ENCODE data around the gene ARHGAP22.

The ARHGAP22 gene

GRCh38 chr10:48590945-48591344 lies 13.9 kb downstream of the ARHGAP22 start:
- Histone ChIP-seq H3K4me3 (ENCODE audit: low read depth in 1 of 5, low read length in 5 of 5) (no peak overlapping the region), H3K27me3 (ENCODE audit: control insufficient read depth in 5 of 5, insufficient read depth in 4 of 5, low read length in 5 of 5) (no peaks in the 10 kb centered on the region), H3K27ac (ENCODE audit: low read depth, low read length) (no peak overlapping the region), H3K36me3 (ENCODE audit: control insufficient read depth in 5 of 5, insufficient read depth in 5 of 5, low read length in 5 of 5) (no peaks in the 10 kb centered on the region), H3K9ac (ENCODE audit: low read length in 5 of 5) (no peak overlapping the region), H3K9me3 (ENCODE audit: control insufficient read depth in 5 of 5, low read length in 5 of 5) (no peaks in the 10 kb centered on the region), H3K4me1 (ENCODE audit: control insufficient read depth in 5 of 5, insufficient read depth in 5 of 5, low read length in 5 of 5) (peaks cover 0 to 19% (median 8%) of the 10 kb centered on the region in 5 donors)

GRCh38 chr10:48589266-48589665 lies 15.6 kb downstream of the ARHGAP22 start:
- no peak overlapping the region for H3K9ac ChIP-seq (ENCODE audit: low read length in 5 of 5)

GRCh38 chr10:48587819-48588218 lies 17.1 kb downstream of the ARHGAP22 start:
- no peak overlapping the region for H3K9ac ChIP-seq (ENCODE audit: low read length in 5 of 5)
- H3K4me1 ChIP-seq (ENCODE audit: control insufficient read depth in 5 of 5, insufficient read depth in 5 of 5, low read length in 5 of 5): peaks cover 0 to 19% (median 8%) of the 10 kb centered on the region in 5 donors
- H3K27me3 ChIP-seq (ENCODE audit: control insufficient read depth in 5 of 5, insufficient read depth in 4 of 5, low read length in 5 of 5): no peaks in the 10 kb centered on the region
- no peak overlapping the region for H3K27ac ChIP-seq (ENCODE audit: low read depth, low read length)
- no peak overlapping the region for H3K4me3 ChIP-seq (ENCODE audit: low read depth in 1 of 5, low read length in 5 of 5)
- no peaks in the 10 kb centered on the region for H3K36me3 ChIP-seq (ENCODE audit: control insufficient read depth in 5 of 5, insufficient read depth in 5 of 5, low read length in 5 of 5)
- peaks cover 0 to 9% (median 8%) of the 10 kb centered on the region in 5 donors for H3K9me3 ChIP-seq (ENCODE audit: control insufficient read depth in 5 of 5, low read length in 5 of 5)

More at GRCh38 chr10:48589266-48589665, 15.6 kb downstream of the ARHGAP22 start:
- H3K27me3 ChIP-seq (ENCODE audit: control insufficient read depth in 5 of 5, insufficient read depth in 4 of 5, low read length in 5 of 5): no peaks in the 10 kb centered on the region
- H3K9me3 ChIP-seq (ENCODE audit: control insufficient read depth in 5 of 5, low read length in 5 of 5): peaks cover 0 to 9% (median 8%) of the 10 kb centered on the region in 5 donors
- H3K36me3 ChIP-seq (ENCODE audit: control insufficient read depth in 5 of 5, insufficient read depth in 5 of 5, low read length in 5 of 5): no peaks in the 10 kb centered on the region
- no peak overlapping the region for H3K27ac ChIP-seq (ENCODE audit: low read depth, low read length)
- no peak overlapping the region for H3K4me3 ChIP-seq (ENCODE audit: low read depth in 1 of 5, low read length in 5 of 5)
- H3K4me1 ChIP-seq (ENCODE audit: control insufficient read depth in 5 of 5, insufficient read depth in 5 of 5, low read length in 5 of 5): peaks cover 0 to 19% (median 8%) of the 10 kb centered on the region in 5 donors

GRCh38 chr10:48587101-48587500 lies 17.8 kb downstream of the ARHGAP22 start:
- Histone ChIP-seq H3K4me3 (ENCODE audit: low read depth in 1 of 5, low read length in 5 of 5) (no peak overlapping the region), H3K4me1 (ENCODE audit: control insufficient read depth in 5 of 5, insufficient read depth in 5 of 5, low read length in 5 of 5) (peaks cover 0 to 19% (median 8%) of the 10 kb centered on the region in 5 donors), H3K9ac (ENCODE audit: low read length in 5 of 5) (no peak overlapping the region), H3K27me3 (ENCODE audit: control insufficient read depth in 5 of 5, insufficient read depth in 4 of 5, low read length in 5 of 5) (no peaks in the 10 kb centered on the region), H3K36me3 (ENCODE audit: control insufficient read depth in 5 of 5, insufficient read depth in 5 of 5, low read length in 5 of 5) (no peaks in the 10 kb centered on the region), H3K9me3 (ENCODE audit: control insufficient read depth in 5 of 5, low read length in 5 of 5) (peaks cover 0 to 9% (median 8%) of the 10 kb centered on the region in 5 donors), H3K27ac (ENCODE audit: low read depth, low read length) (no peak overlapping the region)

GRCh38 chr10:48582970-48583369 lies 21.9 kb downstream of the ARHGAP22 start:
- Histone ChIP-seq H3K4me3 (ENCODE audit: low read depth in 1 of 5, low read length in 5 of 5) (no peak overlapping the region), H3K36me3 (ENCODE audit: control insufficient read depth in 5 of 5, insufficient read depth in 5 of 5, low read length in 5 of 5) (no peaks in the 10 kb centered on the region), H3K27me3 (ENCODE audit: control insufficient read depth in 5 of 5, insufficient read depth in 4 of 5, low read length in 5 of 5) (peaks cover 0 to 3% (median 0%) of the 10 kb centered on the region in 5 donors), H3K9ac (ENCODE audit: low read length in 5 of 5) (no peak overlapping the region), H3K9me3 (ENCODE audit: control insufficient read depth in 5 of 5, low read length in 5 of 5) (peaks cover 0 to 9% (median 8%) of the 10 kb centered on the region in 5 donors), H3K4me1 (ENCODE audit: control insufficient read depth in 5 of 5, insufficient read depth in 5 of 5, low read length in 5 of 5) (peaks cover 0 to 20% (median 0%) of the 10 kb centered on the region in 5 donors), H3K27ac (ENCODE audit: low read depth, low read length) (no peak overlapping the region)

- Histone ChIP-seq H3K4me3 (ENCODE audit: low read depth in 1 of 5, low read length in 5 of 5) (no peak overlapping the region), H3K9me3 (ENCODE audit: control insufficient read depth in 5 of 5, low read length in 5 of 5) (peaks cover 0 to 4% (median 3%) of the 10 kb centered on the region in 5 donors), H3K4me1 (ENCODE audit: control insufficient read depth in 5 of 5, insufficient read depth in 5 of 5, low read length in 5 of 5) (peaks cover 0 to 18% (median 0%) of the 10 kb centered on the region in 5 donors), H3K9ac (ENCODE audit: low read length in 5 of 5) (no peak overlapping the region), H3K27ac (ENCODE audit: low read depth, low read length) (no peak overlapping the region), H3K27me3 (ENCODE audit: control insufficient read depth in 5 of 5, insufficient read depth in 4 of 5, low read length in 5 of 5) (peaks cover 0 to 3% (median 0%) of the 10 kb centered on the region in 5 donors), H3K36me3 (ENCODE audit: control insufficient read depth in 5 of 5, insufficient read depth in 5 of 5, low read length in 5 of 5) (no peaks in the 10 kb centered on the region)
Measured at GRCh38 chr10:48580236-48580635, 24.6 kb downstream of the ARHGAP22 start.

- peaks cover 0 to 21% (median 0%) of the 10 kb centered on the region in 5 donors for H3K4me1 ChIP-seq (ENCODE audit: control insufficient read depth in 5 of 5, insufficient read depth in 5 of 5, low read length in 5 of 5)
- no peaks in the 10 kb centered on the region for H3K36me3 ChIP-seq (ENCODE audit: control insufficient read depth in 5 of 5, insufficient read depth in 5 of 5, low read length in 5 of 5)
- no peak overlapping the region for H3K4me3 ChIP-seq (ENCODE audit: low read depth in 1 of 5, low read length in 5 of 5)
- no peaks in the 10 kb centered on the region for H3K9me3 ChIP-seq (ENCODE audit: control insufficient read depth in 5 of 5, low read length in 5 of 5)
- peaks cover 0 to 3% (median 0%) of the 10 kb centered on the region in 5 donors for H3K27me3 ChIP-seq (ENCODE audit: control insufficient read depth in 5 of 5, insufficient read depth in 4 of 5, low read length in 5 of 5)
- H3K27ac ChIP-seq (ENCODE audit: low read depth, low read length): no peak overlapping the region
- no peak overlapping the region for H3K9ac ChIP-seq (ENCODE audit: low read length in 5 of 5)
Measured at GRCh38 chr10:48579251-48579960, 25.5 kb downstream of the ARHGAP22 start.

DNA sequence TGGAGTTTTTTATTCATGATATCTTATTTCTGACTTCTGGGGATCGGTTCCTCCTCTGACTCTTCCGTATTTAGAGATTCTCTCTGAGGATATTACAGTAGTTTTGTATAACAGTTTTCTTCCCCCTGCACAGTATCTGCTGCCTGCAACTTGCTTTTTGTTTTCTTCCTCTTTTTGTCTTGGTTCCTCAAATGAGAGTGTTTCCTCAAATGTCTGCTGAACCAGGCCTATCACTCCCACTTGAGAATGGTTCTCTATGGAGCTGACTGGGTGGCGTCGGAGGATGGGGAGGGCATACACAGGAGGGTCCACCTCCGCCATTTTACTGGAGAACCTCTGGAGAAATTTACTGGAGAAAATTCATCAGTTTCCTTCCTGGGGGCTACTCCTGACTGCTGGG lies 27.7 kb downstream of the ARHGAP22 start:
- H3K27ac ChIP-seq (ENCODE audit: low read depth, low read length): no peak overlapping the region
- H3K9me3 ChIP-seq (ENCODE audit: control insufficient read depth in 5 of 5, low read length in 5 of 5): no peaks in the 10 kb centered on the region
- H3K27me3 ChIP-seq (ENCODE audit: control insufficient read depth in 5 of 5, insufficient read depth in 4 of 5, low read length in 5 of 5): peaks cover 0 to 3% (median 0%) of the 10 kb centered on the region in 5 donors
- peaks cover 0 to 23% (median 0%) of the 10 kb centered on the region in 5 donors for H3K4me1 ChIP-seq (ENCODE audit: control insufficient read depth in 5 of 5, insufficient read depth in 5 of 5, low read length in 5 of 5)
- H3K4me3 ChIP-seq (ENCODE audit: low read depth in 1 of 5, low read length in 5 of 5): no peak overlapping the region
- H3K9ac ChIP-seq (ENCODE audit: low read length in 5 of 5): no peak overlapping the region
- H3K36me3 ChIP-seq (ENCODE audit: control insufficient read depth in 5 of 5, insufficient read depth in 5 of 5, low read length in 5 of 5): no peaks in the 10 kb centered on the region

DNA sequence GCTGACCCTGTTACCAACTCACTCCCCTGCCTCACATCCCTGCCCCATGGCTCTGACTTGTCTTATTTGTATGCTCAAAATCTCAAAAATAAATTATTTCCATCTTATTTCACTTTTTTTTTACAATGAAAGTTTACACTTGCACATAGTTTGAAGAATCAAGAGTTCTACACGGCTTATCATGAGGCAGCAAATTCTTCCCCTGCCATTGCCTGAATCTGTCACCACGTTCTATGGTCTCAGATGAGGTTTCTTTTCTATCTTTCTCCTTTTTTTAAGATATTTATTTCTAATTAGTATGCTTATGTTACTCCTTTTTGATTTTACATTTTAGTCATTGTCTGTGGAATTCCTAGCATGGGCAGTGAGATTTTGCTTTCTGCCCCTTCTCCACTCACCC lies 28.4 kb downstream of the ARHGAP22 start:
- Histone ChIP-seq H3K27me3 (ENCODE audit: control insufficient read depth in 5 of 5, insufficient read depth in 4 of 5, low read length in 5 of 5) (peaks cover 0 to 3% (median 0%) of the 10 kb centered on the region in 5 donors), H3K27ac (ENCODE audit: low read depth, low read length) (no peak overlapping the region), H3K36me3 (ENCODE audit: control insufficient read depth in 5 of 5, insufficient read depth in 5 of 5, low read length in 5 of 5) (no peaks in the 10 kb centered on the region), H3K4me3 (ENCODE audit: low read depth in 1 of 5, low read length in 5 of 5) (no peak overlapping the region), H3K9ac (ENCODE audit: low read length in 5 of 5) (no peak overlapping the region), H3K4me1 (ENCODE audit: control insufficient read depth in 5 of 5, insufficient read depth in 5 of 5, low read length in 5 of 5) (peaks cover 0 to 23% (median 0%) of the 10 kb centered on the region in 5 donors), H3K9me3 (ENCODE audit: control insufficient read depth in 5 of 5, low read length in 5 of 5) (no peaks in the 10 kb centered on the region)

DNA sequence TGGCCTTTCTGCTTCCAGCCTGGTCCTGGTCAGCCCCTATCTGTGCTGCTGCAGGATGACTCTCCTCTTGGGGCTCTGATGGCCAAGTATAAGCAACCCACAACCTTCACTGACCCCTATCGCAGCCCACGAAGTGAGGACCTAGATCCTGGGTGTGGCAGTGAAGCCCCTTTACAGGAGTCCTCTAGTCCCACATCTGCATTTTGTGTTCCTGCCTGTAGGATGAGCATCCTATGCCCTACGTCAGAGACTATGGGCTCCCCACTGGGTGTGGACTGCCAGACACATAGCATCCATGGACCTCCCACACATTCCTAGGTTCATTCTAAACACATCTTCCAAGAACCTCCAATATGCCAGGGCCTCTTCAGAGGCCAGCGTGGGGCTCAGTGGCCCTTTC lies 29.0 kb downstream of the ARHGAP22 start:
- H3K27ac ChIP-seq (ENCODE audit: low read depth, low read length): no peak overlapping the region
- H3K4me1 ChIP-seq (ENCODE audit: control insufficient read depth in 5 of 5, insufficient read depth in 5 of 5, low read length in 5 of 5): peaks cover 0 to 23% (median 0%) of the 10 kb centered on the region in 5 donors
- H3K9me3 ChIP-seq (ENCODE audit: control insufficient read depth in 5 of 5, low read length in 5 of 5): no peaks in the 10 kb centered on the region
- H3K9ac ChIP-seq (ENCODE audit: low read length in 5 of 5): no peak overlapping the region
- H3K4me3 ChIP-seq (ENCODE audit: low read depth in 1 of 5, low read length in 5 of 5): no peak overlapping the region
- peaks cover 0 to 3% (median 0%) of the 10 kb centered on the region in 5 donors for H3K27me3 ChIP-seq (ENCODE audit: control insufficient read depth in 5 of 5, insufficient read depth in 4 of 5, low read length in 5 of 5)
- no peaks in the 10 kb centered on the region for H3K36me3 ChIP-seq (ENCODE audit: control insufficient read depth in 5 of 5, insufficient read depth in 5 of 5, low read length in 5 of 5)
